IMR-90 (cell line): Measurements from ENCODE around the gene INSR. TPM values are rescaled to one million over a fixed set of nuclear protein-coding genes. Genes with fewer than 3 reads are reported as not detected.

Experiments used
- ATAC-seq: fragments of 200-7000 bp; cut with Tn5 transposase; 2 replicates; pipeline ENCODE4 v1.9.1; 2020; ENCODE audit warnings: low read depth, mild to moderate bottlenecking, moderate library complexity
- BruUV-seq: library from RNA; stranded (reverse); fragments of 400-500 nt; replicated peaks from 2 replicates; lab custom pipeline; 2021; lab: Mats Ljungman, UMichigan
- CTCF ChIA-PET: fragments of 300-600 bp; formaldehyde crosslinking; extraction: SDS; loops from one replicate; lab custom pipeline; 2021; ENCODE audit warnings: antibody characterized with exemption; lab: Yijun Ruan, JAX
- POLR2A ChIA-PET: fragments of 300-600 bp; sonication (Branson Sonifier 250); formaldehyde crosslinking; loops from one replicate; lab custom pipeline; 2022; ENCODE audit warnings: antibody characterized with exemption; ENCODE audit not compliant: unreplicated experiment; lab: Charles Lee
- DNase-seq: peaks from one replicate; pipeline ENCODE4 v3.0.0; 2013
- H2AFZ ChIP-seq: replicated peaks from 2 replicates; pipeline ENCODE3; 2013; ENCODE audit warnings: low read length, mild to moderate bottlenecking; ENCODE audit not compliant: poor library complexity
- H2AK5ac ChIP-seq: 2 replicates; pipeline ENCODE4 v1.6.1; 2013; ENCODE audit warnings: low read depth, low read length, inconsistent platforms
- H2AK9ac ChIP-seq: replicated peaks from 2 replicates; pipeline ENCODE3; 2013; ENCODE audit warnings: mild to moderate bottlenecking, low read depth, low read length, moderate library complexity; ENCODE audit not compliant: poor library complexity
- H2BK120ac ChIP-seq: 2 replicates; pipeline ENCODE4 v1.6.1; 2013; ENCODE audit warnings: low read depth, low read length, inconsistent platforms
- H2BK15ac ChIP-seq: 3 replicates; pipeline ENCODE4 v1.6.1; 2013; ENCODE audit warnings: low read depth, low read length, inconsistent platforms
- H2BK20ac ChIP-seq: 2 replicates; pipeline ENCODE4 v1.6.1; 2013; ENCODE audit warnings: low read depth, mild to moderate bottlenecking, inconsistent platforms, low read length, moderate library complexity
- H2BK5ac ChIP-seq: 2 replicates; pipeline ENCODE4 v1.6.1; 2013; ENCODE audit warnings: mild to moderate bottlenecking, low read depth, low read length, inconsistent platforms; ENCODE audit not compliant: poor library complexity, severe bottlenecking
- H3K14ac ChIP-seq: replicated peaks from 2 replicates; pipeline ENCODE4 v1.6.1; 2013; ENCODE audit warnings: low read depth, low read length, inconsistent platforms
- H3K18ac ChIP-seq: 2 replicates; pipeline ENCODE4 v1.6.1; 2013; ENCODE audit warnings: low read depth, low read length, control low read depth
- H3K23ac ChIP-seq: 2 replicates; pipeline ENCODE4 v1.6.1; 2013; ENCODE audit warnings: low read depth, low read length, inconsistent platforms
- H3K27ac ChIP-seq: 2 replicates; pipeline ENCODE4 v1.5.1; 2013; ENCODE audit warnings: mild to moderate bottlenecking, control low read depth, low read length; ENCODE audit not compliant: insufficient read depth
- H3K27me3 ChIP-seq: 2 replicates; pipeline ENCODE4 v1.6.1; 2013; ENCODE audit warnings: low read length; ENCODE audit not compliant: control insufficient read depth, insufficient read depth
- H3K36me3 ChIP-seq: 2 replicates; pipeline ENCODE4 v1.6.1; 2013; ENCODE audit warnings: low read length, mixed read lengths; ENCODE audit not compliant: control insufficient read depth, insufficient read depth
- H3K4ac ChIP-seq: 2 replicates; pipeline ENCODE4 v1.6.1; 2013; ENCODE audit warnings: low read depth, low read length, inconsistent platforms
- H3K4me1 ChIP-seq: 2 replicates; pipeline ENCODE4 v1.6.1; 2013; ENCODE audit warnings: low read length, mixed read lengths; ENCODE audit not compliant: control insufficient read depth, insufficient read depth
- H3K4me2 ChIP-seq: 2 replicates; pipeline ENCODE4 v1.6.1; 2013; ENCODE audit warnings: low read depth, mild to moderate bottlenecking, control low read depth, low read length, moderate library complexity
- H3K4me3 ChIP-seq: 2 replicates; pipeline ENCODE4 v1.5.1; 2013; ENCODE audit warnings: low read depth, mild to moderate bottlenecking, control low read depth, low read length, moderate library complexity; ENCODE audit not compliant: insufficient read depth
- H3K56ac ChIP-seq: 2 replicates; pipeline ENCODE4 v1.6.1; 2013; ENCODE audit warnings: low read length, inconsistent platforms; ENCODE audit not compliant: insufficient read depth; ENCODE audit errors: extremely low read depth
- H3K79me1 ChIP-seq, 2 experiments: 2 replicates each; pipeline ENCODE4 v1.6.1; 2013; ENCODE audit warnings: low read length in 2 of 2, inconsistent platforms in 1 of 2, low read depth in 1 of 2
- H3K9ac ChIP-seq: 2 replicates; pipeline ENCODE4 v1.6.1; 2013; ENCODE audit warnings: low read depth, low read length, control low read depth
- H3K9me1 ChIP-seq: 2 replicates; pipeline ENCODE4 v1.6.1; 2013; ENCODE audit warnings: low read length, inconsistent platforms; ENCODE audit not compliant: insufficient read depth
- H3K9me3 ChIP-seq: 2 replicates; pipeline ENCODE4 v1.6.1; 2013; ENCODE audit warnings: low read length; ENCODE audit not compliant: control insufficient read depth, insufficient read depth
- H4K20me1 ChIP-seq: 2 replicates; pipeline ENCODE4 v1.6.1; 2013; ENCODE audit warnings: low read length, inconsistent platforms; ENCODE audit not compliant: insufficient read depth
- H4K5ac ChIP-seq: 2 replicates; pipeline ENCODE4 v1.6.1; 2013; ENCODE audit warnings: mild to moderate bottlenecking, low read depth, low read length, control low read depth
- H4K8ac ChIP-seq, 2 experiments: 2 replicates each; pipeline ENCODE4 v1.6.1; 2013; ENCODE audit warnings: low read depth in 2 of 2, low read length in 2 of 2, control low read depth in 1 of 2, inconsistent platforms in 1 of 2
- H4K91ac ChIP-seq: 2 replicates; pipeline ENCODE4 v1.6.1; 2013; ENCODE audit warnings: low read depth, low read length, inconsistent platforms; ENCODE audit not compliant: insufficient read depth
- BHLHE40 ChIP-seq: fragments of 150-350 bp; IDR thresholded peaks from 2 replicates; pipeline ENCODE4 v1.6.1; 2016; ENCODE audit warnings: mild to moderate bottlenecking, low read depth, low read length
- CEBPB ChIP-seq: IDR thresholded peaks from 2 replicates; pipeline ENCODE4 v1.6.1; 2012; ENCODE audit warnings: low read depth, low read length, improper control_type of control experiment
- ELK1 ChIP-seq: fragments of 150-350 bp; IDR thresholded peaks from 2 replicates; pipeline ENCODE4 v1.6.1; 2016; ENCODE audit warnings: low read depth, mild to moderate bottlenecking, low read length, moderate library complexity, borderline replicate concordance
- FOS ChIP-seq: fragments of 150-350 bp; IDR thresholded peaks from 2 replicates; pipeline ENCODE4 v1.6.1; 2016; ENCODE audit warnings: low read depth, low read length
- MAFK ChIP-seq: IDR thresholded peaks from 2 replicates; pipeline ENCODE4 v1.6.1; 2012; ENCODE audit warnings: low read depth, low read length, improper control_type of control experiment
- MAZ ChIP-seq: IDR thresholded peaks from 2 replicates; pipeline ENCODE4 v1.6.1; 2012; ENCODE audit warnings: low read depth, mild to moderate bottlenecking, low read length, improper control_type of control experiment, moderate library complexity, borderline replicate concordance
- MXI1 ChIP-seq: IDR thresholded peaks from 2 replicates; pipeline ENCODE4 v1.6.1; 2012; ENCODE audit warnings: low read depth, mild to moderate bottlenecking, low read length, moderate library complexity, borderline replicate concordance
- POLR2A ChIP-seq: IDR thresholded peaks from 2 replicates; pipeline ENCODE4 v1.6.1; 2012; ENCODE audit warnings: mild to moderate bottlenecking, low read depth, low read length
- RAD21 ChIP-seq: IDR thresholded peaks from 2 replicates; pipeline ENCODE4 v1.6.1; 2012; ENCODE audit warnings: low read length, improper control_type of control experiment
- SMC3 ChIP-seq: fragments of 150-350 bp; IDR thresholded peaks from 2 replicates; pipeline ENCODE4 v1.6.1; 2016; ENCODE audit warnings: low read depth, mild to moderate bottlenecking, antibody characterized with exemption, low read length, moderate library complexity
- WGBS, 2 experiments: methylation state at CpG; one replicate each; pipeline versions ENCODE4 v1.1.5 to v1.1.7; 2013; ENCODE audit warnings: missing lambda C conversion rate in 2 of 2; ENCODE audit not compliant: insufficient read length in 1 of 2; ENCODE audit errors: extremely low coverage in 2 of 2; 5-methylcytosine and 5-hydroxymethylcytosine counted together
- dilution Hi-C: fragments of 300-500 bp; cut with HindIII; formaldehyde crosslinking; loops from one replicate; pipeline ENCODE4 v1.14.3; 2018; ENCODE audit warnings: low sequenced_read_pairs; ENCODE audit not compliant: unreplicated experiment
- in situ Hi-C: fragments of 300-500 bp; cut with MboI; formaldehyde crosslinking; loops from 3 replicates; pipeline ENCODE4 v1.14.3; 2019; ENCODE audit warnings: low sequenced_read_pairs, inconsistent platforms, mixed read lengths
- intact Hi-C: fragments of 100-400 bp; cut with micrococcal nuclease; formaldehyde crosslinking; loops from 2 replicates; pipeline ENCODE4 v1.10.0; 2022
- polyA plus RNA-seq, 3 experiments: library from polyadenylated mRNA; depleted of rRNA; stranded (reverse); fragments of >200 nt; gene quantifications; 2 replicates each; pipeline ENCODE4 v1.2.3, GENCODE V29; 2012; ENCODE audit warnings: low replicate concordance in 1 of 3
- total RNA-seq: library from RNA; depleted of rRNA; stranded (reverse); fragments of >200 nt; gene quantifications from 2 replicates; pipeline ENCODE4 v1.2.3, GENCODE V29; 2012
- TF ChIP-seq, protein P1 (sequence below): conservative IDR thresholded peaks from 2 replicates; pipeline ENCODE4 v1.5.1; 2012; ENCODE audit warnings: mild to moderate bottlenecking, low read depth, low read length, improper control_type of control experiment
- TF ChIP-seq, protein P2 (sequence below): fragments of 150-350 bp; IDR thresholded peaks from 2 replicates; pipeline ENCODE4 v1.6.1; 2017; ENCODE audit warnings: mild to moderate bottlenecking, antibody characterized with exemption, low read length, low read depth

Gene INSR
- total and polyA plus RNA-seq, 2 of the 4 experiments (the other 2 are of a cell fraction) = 2.8 to 7.9 TPM

DNA sequence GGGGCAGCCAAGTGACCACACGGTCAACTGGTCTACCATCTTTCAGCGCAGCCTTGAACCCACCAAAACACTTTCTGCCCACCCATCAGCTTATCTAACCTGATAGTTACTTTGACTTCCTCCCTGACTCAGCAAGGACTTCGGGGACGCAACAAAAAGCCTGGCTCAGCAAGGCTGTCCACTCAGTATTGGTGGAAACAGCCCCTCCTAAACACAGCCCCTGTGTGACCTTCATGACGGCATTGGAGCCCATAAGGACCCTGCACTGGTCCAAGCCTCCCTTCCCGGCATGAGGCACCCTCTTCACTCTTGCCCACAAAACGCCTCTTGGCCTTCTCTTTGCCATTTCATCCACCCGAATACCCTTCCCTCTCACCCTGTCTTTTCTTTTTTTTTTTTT, 39.1 kb downstream of the INSR start (continued):
- TF ChIP-seq RAD21 = no peak

GRCh38 chr19:7254590-7254989, 39.6 kb downstream of the INSR start:
- no peak overlapping the region for H4K91ac ChIP-seq
- H3K56ac ChIP-seq = no peak overlapping the region
- no peak overlapping the region for H3K14ac ChIP-seq
- H2AK9ac ChIP-seq = no peak overlapping the region
- no peak overlapping the region for H3K23ac ChIP-seq
- H2BK5ac ChIP-seq = no peak overlapping the region
- no peak overlapping the region for H2BK20ac ChIP-seq
- intact Hi-C loops (no loop called here), in situ Hi-C loops (no loop called here), dilution Hi-C loops (no loop called here)
- H3K18ac ChIP-seq = no peak overlapping the region
- no peak overlapping the region for H3K9ac ChIP-seq
- no peak for DNase-seq
- H3K4me1 ChIP-seq = peaks cover 2% of the 10 kb centered on the region; the same call in 1 of the 2 replicates
- H3K27me3 ChIP-seq = no peaks in the 10 kb centered on the region
- no peaks in the 10 kb centered on the region for H3K36me3 ChIP-seq
- no peak overlapping the region for H4K8ac ChIP-seq
- H2BK120ac ChIP-seq = no peak overlapping the region
- no peak overlapping the region for H2AFZ ChIP-seq
- no peak overlapping the region for H2BK15ac ChIP-seq
- H3K4me2 ChIP-seq = no peak overlapping the region
- TF ChIP-seq ELK1 (no peak), MXI1 (no peak), RAD21 (no peak), MAZ (no peak), BHLHE40 (no peak), FOS (no peak), SMC3 (no peak), MAFK (no peak), POLR2A (no peak), CEBPB (no peak)
- TF ChIP-seq, protein P1, sequence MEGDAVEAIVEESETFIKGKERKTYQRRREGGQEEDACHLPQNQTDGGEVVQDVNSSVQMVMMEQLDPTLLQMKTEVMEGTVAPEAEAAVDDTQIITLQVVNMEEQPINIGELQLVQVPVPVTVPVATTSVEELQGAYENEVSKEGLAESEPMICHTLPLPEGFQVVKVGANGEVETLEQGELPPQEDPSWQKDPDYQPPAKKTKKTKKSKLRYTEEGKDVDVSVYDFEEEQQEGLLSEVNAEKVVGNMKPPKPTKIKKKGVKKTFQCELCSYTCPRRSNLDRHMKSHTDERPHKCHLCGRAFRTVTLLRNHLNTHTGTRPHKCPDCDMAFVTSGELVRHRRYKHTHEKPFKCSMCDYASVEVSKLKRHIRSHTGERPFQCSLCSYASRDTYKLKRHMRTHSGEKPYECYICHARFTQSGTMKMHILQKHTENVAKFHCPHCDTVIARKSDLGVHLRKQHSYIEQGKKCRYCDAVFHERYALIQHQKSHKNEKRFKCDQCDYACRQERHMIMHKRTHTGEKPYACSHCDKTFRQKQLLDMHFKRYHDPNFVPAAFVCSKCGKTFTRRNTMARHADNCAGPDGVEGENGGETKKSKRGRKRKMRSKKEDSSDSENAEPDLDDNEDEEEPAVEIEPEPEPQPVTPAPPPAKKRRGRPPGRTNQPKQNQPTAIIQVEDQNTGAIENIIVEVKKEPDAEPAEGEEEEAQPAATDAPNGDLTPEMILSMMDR = no peak
- TF ChIP-seq, protein P2, sequence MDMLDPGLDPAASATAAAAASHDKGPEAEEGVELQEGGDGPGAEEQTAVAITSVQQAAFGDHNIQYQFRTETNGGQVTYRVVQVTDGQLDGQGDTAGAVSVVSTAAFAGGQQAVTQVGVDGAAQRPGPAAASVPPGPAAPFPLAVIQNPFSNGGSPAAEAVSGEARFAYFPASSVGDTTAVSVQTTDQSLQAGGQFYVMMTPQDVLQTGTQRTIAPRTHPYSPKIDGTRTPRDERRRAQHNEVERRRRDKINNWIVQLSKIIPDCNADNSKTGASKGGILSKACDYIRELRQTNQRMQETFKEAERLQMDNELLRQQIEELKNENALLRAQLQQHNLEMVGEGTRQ = no peak
- POLR2A ChIA-PET = no interaction called here
- no peaks in the 10 kb centered on the region; a peak in 1 of 4 replicates for H3K79me1 ChIP-seq
- BruUV-seq = no TSS peak
- no peaks in the 10 kb centered on the region for H3K9me3 ChIP-seq
- CTCF ChIA-PET = no interaction called here
- H2AK5ac ChIP-seq = no peak overlapping the region
- WGBS, 2 experiments = 80% methylated on average over 2 of the region's 11 CpGs; no CpG with 5 or more reads in 1 of the 2 experiments
- no peak overlapping the region for H3K4me3 ChIP-seq
- H4K5ac ChIP-seq = no peak overlapping the region
- H4K20me1 ChIP-seq = no peaks in the 10 kb centered on the region
- H3K4ac ChIP-seq = no peak overlapping the region
- H3K9me1 ChIP-seq = no peaks in the 10 kb centered on the region
- H3K27ac ChIP-seq = no peak overlapping the region
- no peak for ATAC-seq
